ENCODE data around the gene SLIT1. TPM values are rescaled to one million over a fixed set of nuclear protein-coding genes. Genes with fewer than 3 reads are reported as not detected.

SLIT1 gene
- polyA plus RNA-seq, 1 donor from 2014 or later: 9.5 TPM

DNA sequence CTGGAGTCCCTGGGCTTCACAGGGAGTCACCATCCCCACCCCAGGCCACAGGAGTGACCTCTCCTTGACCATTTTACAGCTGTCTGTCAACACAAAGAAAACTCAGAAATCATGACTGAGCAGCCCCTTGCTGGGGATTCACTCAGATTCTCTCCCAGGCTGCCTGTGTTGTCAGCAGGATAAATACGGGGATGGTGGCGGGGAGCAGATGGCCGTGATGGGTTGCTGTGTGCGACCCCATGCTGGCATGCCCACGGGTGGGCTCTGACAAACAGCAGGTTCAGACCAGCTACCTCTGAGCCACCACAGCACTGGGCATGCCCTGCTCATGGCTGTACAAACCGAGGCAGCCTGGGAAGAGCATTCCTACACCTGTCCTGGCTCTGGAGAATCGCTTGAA is 136.1 kb downstream of the SLIT1 start:
- H4K20me1 ChIP-seq (ENCODE audit: insufficient read depth): no peaks in the 10 kb centered on the region
- no peaks in the 10 kb centered on the region for H3K27me3 ChIP-seq (ENCODE audit: insufficient read depth, low read depth, low read length)
- H3K27ac ChIP-seq (ENCODE audit: low read length): no peak overlapping the region
- H3K4me3 ChIP-seq (ENCODE audit: low read length): no peak overlapping the region
- no peak overlapping the region for H3K4me2 ChIP-seq (ENCODE audit: low read length)
- TF ChIP-seq RAD21 (conservative IDR thresholded peaks at IDR 0.05): no peak
- no peak for TF ChIP-seq TAF1 (IDR thresholded peaks at IDR 0.05; ENCODE audit: low read depth)
- no peak for TF ChIP-seq MXI1 (conservative IDR thresholded peaks at IDR 0.05; ENCODE audit: poor library complexity, severe bottlenecking)
- no peak for TF ChIP-seq EP300 (conservative IDR thresholded peaks at IDR 0.05; ENCODE audit: poor library complexity, severe bottlenecking)
- TF ChIP-seq SMC3 (conservative IDR thresholded peaks at IDR 0.05; ENCODE audit: poor library complexity): no peak
- TF ChIP-seq, protein P1, sequence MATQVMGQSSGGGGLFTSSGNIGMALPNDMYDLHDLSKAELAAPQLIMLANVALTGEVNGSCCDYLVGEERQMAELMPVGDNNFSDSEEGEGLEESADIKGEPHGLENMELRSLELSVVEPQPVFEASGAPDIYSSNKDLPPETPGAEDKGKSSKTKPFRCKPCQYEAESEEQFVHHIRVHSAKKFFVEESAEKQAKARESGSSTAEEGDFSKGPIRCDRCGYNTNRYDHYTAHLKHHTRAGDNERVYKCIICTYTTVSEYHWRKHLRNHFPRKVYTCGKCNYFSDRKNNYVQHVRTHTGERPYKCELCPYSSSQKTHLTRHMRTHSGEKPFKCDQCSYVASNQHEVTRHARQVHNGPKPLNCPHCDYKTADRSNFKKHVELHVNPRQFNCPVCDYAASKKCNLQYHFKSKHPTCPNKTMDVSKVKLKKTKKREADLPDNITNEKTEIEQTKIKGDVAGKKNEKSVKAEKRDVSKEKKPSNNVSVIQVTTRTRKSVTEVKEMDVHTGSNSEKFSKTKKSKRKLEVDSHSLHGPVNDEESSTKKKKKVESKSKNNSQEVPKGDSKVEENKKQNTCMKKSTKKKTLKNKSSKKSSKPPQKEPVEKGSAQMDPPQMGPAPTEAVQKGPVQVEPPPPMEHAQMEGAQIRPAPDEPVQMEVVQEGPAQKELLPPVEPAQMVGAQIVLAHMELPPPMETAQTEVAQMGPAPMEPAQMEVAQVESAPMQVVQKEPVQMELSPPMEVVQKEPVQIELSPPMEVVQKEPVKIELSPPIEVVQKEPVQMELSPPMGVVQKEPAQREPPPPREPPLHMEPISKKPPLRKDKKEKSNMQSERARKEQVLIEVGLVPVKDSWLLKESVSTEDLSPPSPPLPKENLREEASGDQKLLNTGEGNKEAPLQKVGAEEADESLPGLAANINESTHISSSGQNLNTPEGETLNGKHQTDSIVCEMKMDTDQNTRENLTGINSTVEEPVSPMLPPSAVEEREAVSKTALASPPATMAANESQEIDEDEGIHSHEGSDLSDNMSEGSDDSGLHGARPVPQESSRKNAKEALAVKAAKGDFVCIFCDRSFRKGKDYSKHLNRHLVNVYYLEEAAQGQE (IDR thresholded peaks at IDR 0.05; ENCODE audit: borderline replicate concordance): no peak
- no peak for TF ChIP-seq EZH2 (IDR thresholded peaks at IDR 0.05; ENCODE audit: borderline replicate concordance, insufficient read depth, low read length, poor library complexity, severe bottlenecking)
- no peak for TF ChIP-seq POLR2AphosphoS5 (IDR thresholded peaks at IDR 0.05)
- TF ChIP-seq, protein P2, sequence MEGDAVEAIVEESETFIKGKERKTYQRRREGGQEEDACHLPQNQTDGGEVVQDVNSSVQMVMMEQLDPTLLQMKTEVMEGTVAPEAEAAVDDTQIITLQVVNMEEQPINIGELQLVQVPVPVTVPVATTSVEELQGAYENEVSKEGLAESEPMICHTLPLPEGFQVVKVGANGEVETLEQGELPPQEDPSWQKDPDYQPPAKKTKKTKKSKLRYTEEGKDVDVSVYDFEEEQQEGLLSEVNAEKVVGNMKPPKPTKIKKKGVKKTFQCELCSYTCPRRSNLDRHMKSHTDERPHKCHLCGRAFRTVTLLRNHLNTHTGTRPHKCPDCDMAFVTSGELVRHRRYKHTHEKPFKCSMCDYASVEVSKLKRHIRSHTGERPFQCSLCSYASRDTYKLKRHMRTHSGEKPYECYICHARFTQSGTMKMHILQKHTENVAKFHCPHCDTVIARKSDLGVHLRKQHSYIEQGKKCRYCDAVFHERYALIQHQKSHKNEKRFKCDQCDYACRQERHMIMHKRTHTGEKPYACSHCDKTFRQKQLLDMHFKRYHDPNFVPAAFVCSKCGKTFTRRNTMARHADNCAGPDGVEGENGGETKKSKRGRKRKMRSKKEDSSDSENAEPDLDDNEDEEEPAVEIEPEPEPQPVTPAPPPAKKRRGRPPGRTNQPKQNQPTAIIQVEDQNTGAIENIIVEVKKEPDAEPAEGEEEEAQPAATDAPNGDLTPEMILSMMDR (IDR thresholded peaks at IDR 0.05; ENCODE audit: poor library complexity, severe bottlenecking): no peak
- no peaks in the 10 kb centered on the region for H3F3A ChIP-seq (ENCODE audit: insufficient read depth, low read length, poor library complexity, severe bottlenecking)
- H3K36me3 ChIP-seq (ENCODE audit: insufficient read depth, low read length): no peaks in the 10 kb centered on the region
- no peaks in the 10 kb centered on the region for H3K9me2 ChIP-seq (ENCODE audit: insufficient read depth, low read length)
- no peak overlapping the region for H2AFZ ChIP-seq (ENCODE audit: low read depth, low read length)
- H3K9me3 ChIP-seq (ENCODE audit: low read length): no peaks in the 10 kb centered on the region
- no peaks in the 10 kb centered on the region for H3K79me2 ChIP-seq (replicated peaks; ENCODE audit: insufficient read depth, low read length)
- no peak overlapping the region for H3K9ac ChIP-seq (ENCODE audit: low read length)

DNA sequence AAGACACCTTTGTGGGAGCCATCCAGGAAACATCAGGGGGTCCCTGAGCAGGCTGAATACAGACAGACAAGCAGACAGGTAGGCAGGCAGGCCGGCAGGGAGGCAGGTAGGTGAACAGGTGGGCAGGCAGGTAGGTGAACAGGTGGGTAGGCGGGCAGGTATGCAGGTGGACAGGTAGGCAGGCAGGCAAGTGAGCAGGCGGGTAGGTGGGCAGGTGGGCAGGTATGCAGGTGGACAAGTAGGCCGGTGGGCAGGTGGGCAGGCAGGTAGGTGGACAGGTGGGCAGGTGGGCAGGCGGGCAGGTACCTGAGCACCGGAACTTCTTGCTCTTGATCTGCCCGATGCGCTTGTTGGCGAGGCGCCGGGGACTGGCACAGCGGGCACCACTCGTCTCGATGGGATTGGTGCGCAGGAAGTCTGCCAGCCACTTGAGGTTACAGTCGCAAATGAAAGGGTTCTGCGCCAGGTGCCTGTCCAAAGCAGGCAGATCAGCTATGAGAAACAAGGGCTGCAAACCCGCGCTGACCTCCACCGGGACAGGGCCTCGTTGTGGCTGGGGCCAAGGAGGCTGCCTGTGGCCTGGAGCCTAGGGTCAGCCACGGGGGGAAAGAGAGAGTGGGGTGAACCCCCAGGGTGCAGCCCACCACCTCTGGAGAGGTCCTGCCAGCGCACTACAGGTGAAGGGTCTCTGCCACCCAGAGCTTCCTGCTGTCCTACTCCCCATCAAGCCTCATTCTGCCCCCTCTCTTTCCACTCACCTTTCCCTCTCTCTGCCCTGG is 136.9 kb downstream of the SLIT1 start:
- Histone ChIP-seq H3K4me2 (ENCODE audit: low read length) (no peak overlapping the region), H3K4me3 (ENCODE audit: low read length) (no peak overlapping the region), H3K9me2 (ENCODE audit: insufficient read depth, low read length) (no peaks in the 10 kb centered on the region), H3K9ac (ENCODE audit: low read length) (no peak overlapping the region), H3K27me3 (ENCODE audit: insufficient read depth, low read depth, low read length) (no peaks in the 10 kb centered on the region), H2AFZ (ENCODE audit: low read depth, low read length) (no peak overlapping the region), H3K36me3 (ENCODE audit: insufficient read depth, low read length) (no peaks in the 10 kb centered on the region), H3K9me3 (ENCODE audit: low read length) (no peaks in the 10 kb centered on the region), H3F3A (ENCODE audit: insufficient read depth, low read length, poor library complexity, severe bottlenecking) (no peaks in the 10 kb centered on the region), H3K79me2 (replicated peaks; ENCODE audit: insufficient read depth, low read length) (no peaks in the 10 kb centered on the region), H3K27ac (ENCODE audit: low read length) (no peak overlapping the region), H4K20me1 (ENCODE audit: insufficient read depth) (no peaks in the 10 kb centered on the region)
- no peak for TF ChIP-seq POLR2AphosphoS5 (IDR thresholded peaks at IDR 0.05)
- TF ChIP-seq TAF1 (IDR thresholded peaks at IDR 0.05; ENCODE audit: low read depth): no peak
- TF ChIP-seq EZH2 (IDR thresholded peaks at IDR 0.05; ENCODE audit: borderline replicate concordance, insufficient read depth, low read length, poor library complexity, severe bottlenecking): no peak
- TF ChIP-seq, protein P1 (IDR thresholded peaks at IDR 0.05; ENCODE audit: borderline replicate concordance): no peak
- TF ChIP-seq EP300 (conservative IDR thresholded peaks at IDR 0.05; ENCODE audit: poor library complexity, severe bottlenecking): no peak
- TF ChIP-seq RAD21 (conservative IDR thresholded peaks at IDR 0.05): no peak
- no peak for TF ChIP-seq SMC3 (conservative IDR thresholded peaks at IDR 0.05; ENCODE audit: poor library complexity)
- TF ChIP-seq, protein P2 (IDR thresholded peaks at IDR 0.05; ENCODE audit: poor library complexity, severe bottlenecking): no peak
- TF ChIP-seq MXI1 (conservative IDR thresholded peaks at IDR 0.05; ENCODE audit: poor library complexity, severe bottlenecking): no peak

All from neural cell (in vitro differentiated cells).